ENCODE results near the gene PSMG4. TPM values are rescaled to one million over a fixed set of nuclear protein-coding genes. Genes with fewer than 3 reads are reported as not detected.

PSMG4 gene
- total and polyA plus RNA-seq, 10 of the 15 experiments (the other 5 are each of a cell fraction or from before 2014, with no cell fraction given) = 7.1 to 62.6 (median 29.8) TPM

DNA sequence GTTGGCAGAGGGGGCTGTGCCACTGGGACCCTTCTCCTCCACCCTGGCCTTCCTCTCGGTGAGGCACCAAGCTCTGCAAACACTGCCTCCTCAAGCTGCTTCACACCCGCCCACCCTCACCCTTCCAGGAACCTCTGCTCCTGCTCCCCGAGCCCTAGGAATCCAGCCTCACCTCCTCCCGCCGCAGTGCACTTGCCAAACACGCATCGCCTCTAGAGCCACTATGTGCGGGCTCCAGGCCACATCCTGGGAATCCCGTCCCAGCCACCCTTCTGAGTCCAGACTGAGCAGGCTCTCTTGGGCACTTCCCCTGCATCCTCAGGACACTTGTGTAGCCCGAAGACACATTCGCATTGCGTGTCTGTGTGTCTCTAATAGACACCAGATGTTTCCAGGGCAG is 18.5 kb downstream of the PSMG4 start:
- ChIA-PET SMC1A (ENCODE audit: uncharacterized antibody, unreplicated experiment) (interaction anchor here (1.3 to 1.4 kb wide), 2 partner anchors 455 to 456 kb away, joined by 4 to 5 read pairs; no protein-coding TSS in a partner anchor), CTCF (interaction anchor here (0.7 to 4.1 kb wide), 3 partner anchors 176 to 455 kb away, joined by 4 to 21 read pairs (median 6); no protein-coding TSS in a partner anchor), POLR2A (no interaction called here), RAD21 (ENCODE audit: unreplicated experiment) (interaction anchor here (0.7 to 2.4 kb wide), 3 partner anchors 12 to 455 kb away, joined by 3 to 11 read pairs (median 3); no protein-coding TSS in a partner anchor)
- no peaks in the 10 kb centered on the region for H3K4me1 ChIP-seq (ENCODE audit: control insufficient read depth, insufficient read depth, low read length)
- no peaks in the 10 kb centered on the region for H3K27me3 ChIP-seq (replicated peaks in 1 of 2; ENCODE audit: control insufficient read depth in 2 of 2, insufficient read depth in 2 of 2, low read length in 1 of 2)
- intact Hi-C loops (cut with micrococcal nuclease; ENCODE audit: unreplicated experiment) = loop anchor here (5.0 kb wide), 3 partner anchors 135 to 710 kb away; no protein-coding TSS in a partner anchor
- H3K9me3 ChIP-seq (replicated peaks; ENCODE audit: control insufficient read depth, insufficient read depth, low read length) = no peaks in the 10 kb centered on the region
- in situ Hi-C loops (cut with MboI) = no loop called here
- WGBS (ENCODE audit: insufficient coverage, insufficient replicate concordance, low lambda C conversion rate, missing lambda C conversion rate) = 88% methylated on average over 12 of the region's 12 CpGs
- H2AFZ ChIP-seq (ENCODE audit: control insufficient read depth, low read depth, low read length) = no peak overlapping the region
- no peak for FAIRE-seq
- BruUV-seq (replicated peaks) = no TSS peak
- TF ChIP-seq, protein P1, sequence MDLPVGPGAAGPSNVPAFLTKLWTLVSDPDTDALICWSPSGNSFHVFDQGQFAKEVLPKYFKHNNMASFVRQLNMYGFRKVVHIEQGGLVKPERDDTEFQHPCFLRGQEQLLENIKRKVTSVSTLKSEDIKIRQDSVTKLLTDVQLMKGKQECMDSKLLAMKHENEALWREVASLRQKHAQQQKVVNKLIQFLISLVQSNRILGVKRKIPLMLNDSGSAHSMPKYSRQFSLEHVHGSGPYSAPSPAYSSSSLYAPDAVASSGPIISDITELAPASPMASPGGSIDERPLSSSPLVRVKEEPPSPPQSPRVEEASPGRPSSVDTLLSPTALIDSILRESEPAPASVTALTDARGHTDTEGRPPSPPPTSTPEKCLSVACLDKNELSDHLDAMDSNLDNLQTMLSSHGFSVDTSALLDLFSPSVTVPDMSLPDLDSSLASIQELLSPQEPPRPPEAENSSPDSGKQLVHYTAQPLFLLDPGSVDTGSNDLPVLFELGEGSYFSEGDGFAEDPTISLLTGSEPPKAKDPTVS (IDR thresholded peaks at IDR 0.05; ENCODE audit: low read depth, low read length) = no peak
- TF ChIP-seq JUND (IDR thresholded peaks at IDR 0.05; ENCODE audit: low read depth, low read length) (no peak), ZZZ3 (IDR thresholded peaks at IDR 0.05; ENCODE audit: control insufficient read depth, insufficient read length, low read depth) (no peak), SUZ12 (IDR thresholded peaks at IDR 0.05; ENCODE audit: unreplicated experiment) (no peak), NR2F1 (conservative IDR thresholded peaks at IDR 0.05) (no peak), FOS (IDR thresholded peaks at IDR 0.05; ENCODE audit: borderline replicate concordance, extremely low read depth, insufficient read length) (no peak), NR2C2 (IDR thresholded peaks at IDR 0.05; ENCODE audit: borderline replicate concordance, control insufficient read depth, insufficient read length, low read depth) (no peak), POLR2A (IDR thresholded peaks at IDR 0.05; ENCODE audit: low read depth, low read length) (no peak), KAT2A (conservative IDR thresholded peaks at IDR 0.05; ENCODE audit: control insufficient read depth, low read depth, low read length) (no peak), MEF2A (IDR thresholded peaks at IDR 0.05; ENCODE audit: insufficient read depth, low read depth, low read length) (no peak), STAT1 (conservative IDR thresholded peaks at IDR 0.05) (no peak), POLR2AphosphoS5 (IDR thresholded peaks at IDR 0.05; ENCODE audit: low read length) (no peak)
- H3K36me3 ChIP-seq (ENCODE audit: control insufficient read depth in 2 of 2, insufficient read depth in 2 of 2, low read length in 1 of 2) = peaks cover 1 to 7% of the 10 kb centered on the region in 2 experiments; a peak in 2 of 4 replicates
- no peak for DNase-seq (ENCODE audit: low read depth, low spot score)
- no peaks in the 10 kb centered on the region for H4K20me1 ChIP-seq (ENCODE audit: control insufficient read depth, insufficient read depth)
- ATAC-seq = no peak
- H3K9ac ChIP-seq (ENCODE audit: control insufficient read depth, insufficient read depth, low read length) = no peak overlapping the region
- no peaks in the 10 kb centered on the region for H3K79me2 ChIP-seq (ENCODE audit: control insufficient read depth, insufficient read depth, low read length)
- H3K4me3 ChIP-seq = no peak overlapping the region
- H3K4me2 ChIP-seq (ENCODE audit: control insufficient read depth, insufficient read depth) = no peak overlapping the region
- H3K27ac ChIP-seq (ENCODE audit: control insufficient read depth, insufficient read depth) = no peak overlapping the region

Data from GM12878 (cell line).